K562 (cell line): ENCODE results near the gene HOXA10. TPM values are rescaled to one million over a fixed set of nuclear protein-coding genes. Genes with fewer than 3 reads are reported as not detected.

Source experiments
- ATAC-seq: fragments of 200-7000 bp; cut with Tn5 transposase; 3 replicates; pipeline ENCODE4 v1.9.1; 2020; ENCODE audit warnings: moderate library complexity
- BruUV-seq: library from RNA; stranded (reverse); fragments of 400-500 nt; replicated peaks from 2 replicates; lab custom pipeline; 2021; lab: Mats Ljungman, UMichigan
- CTCF ChIA-PET: fragments of 300-600 bp; formaldehyde crosslinking; extraction: SDS; loops from one replicate; lab custom pipeline; 2021; ENCODE audit warnings: low intra/inter-chr PET ratio; lab: Yijun Ruan, JAX
- POLR2A ChIA-PET: fragments of 300-600, 350-650 bp; sonication (Branson Sonifier 250); formaldehyde crosslinking; extraction: SDS; loops from one replicate; lab custom pipeline; 2021; ENCODE audit warnings: antibody characterized with exemption, inconsistent platforms; lab: Yijun Ruan, JAX
- DNase-seq, 4 experiments: peaks; one replicate each; pipeline versions ENCODE4 v3.0.0 to v3.0.0-alpha.2; 2011 to 2018; ENCODE audit warnings: low spot score in 3 of 4, mixed read lengths in 3 of 4; ENCODE audit errors: extremely low read depth in 1 of 4
- FAIRE-seq: peaks from 2 replicates; lab custom pipeline; 2011; peaks lifted over from hg19 to GRCh38; lab: Jason Lieb, UNC
- H2AFZ ChIP-seq: 2 replicates; pipeline ENCODE4 v1.6.0; 2011; ENCODE audit warnings: low read depth, low read length, control low read depth, inconsistent platforms
- H3K27ac ChIP-seq: fragments of 200-600 bp; 3 replicates; pipeline ENCODE4 v1.8.0; 2011; ENCODE audit warnings: low read depth, mild to moderate bottlenecking, control low read depth, inconsistent platforms, low read length, moderate library complexity, mixed read lengths; ENCODE audit errors: extremely low read depth
- H3K27me3 ChIP-seq, 2 experiments: fragments of 300-600 bp in 1 of 2; 2 replicates in 1 of 2; 3 replicates in 1 of 2; pipeline versions ENCODE4 v1.6.0 to v1.8.0; 2011; ENCODE audit warnings: inconsistent platforms in 2 of 2, low read length in 2 of 2, mild to moderate bottlenecking in 1 of 2, mixed read lengths in 1 of 2, moderate library complexity in 1 of 2; ENCODE audit not compliant: control insufficient read depth in 2 of 2, insufficient read depth in 2 of 2
- H3K36me3 ChIP-seq: fragments of 300-600 bp; 3 replicates; pipeline ENCODE4 v1.8.0; 2011; ENCODE audit warnings: mild to moderate bottlenecking, low read length, inconsistent platforms; ENCODE audit not compliant: control insufficient read depth, insufficient read depth
- H3K4me1 ChIP-seq, 2 experiments: fragments of 200-600 bp in 1 of 2; replicated peaks in 1 of 2; 2 replicates in 1 of 2; 3 replicates in 1 of 2; pipeline versions ENCODE4 v1.5.1 to v1.8.0; 2011; ENCODE audit warnings: inconsistent platforms in 2 of 2, low read length in 2 of 2, mild to moderate bottlenecking in 1 of 2, mixed read lengths in 1 of 2, moderate library complexity in 1 of 2; ENCODE audit not compliant: control insufficient read depth in 2 of 2, insufficient read depth in 2 of 2
- H3K4me2 ChIP-seq: 2 replicates; pipeline ENCODE4 v1.6.1; 2011; ENCODE audit warnings: low read length, control low read depth, inconsistent platforms, mixed read lengths; ENCODE audit not compliant: insufficient read depth
- H3K4me3 ChIP-seq: fragments of 200-600 bp; sonication (generic), shearing (Covaris generic); 2 replicates; pipeline ENCODE4 v1.5.1; 2016; ENCODE audit warnings: control low read depth, inconsistent platforms
- H3K79me2 ChIP-seq: fragments of 200-600 bp; 3 replicates; pipeline ENCODE4 v1.8.0; 2011; ENCODE audit warnings: low read length, inconsistent platforms; ENCODE audit not compliant: control insufficient read depth, insufficient read depth
- H3K9ac ChIP-seq, 2 experiments: 2 replicates each; pipeline versions ENCODE4 v1.6.0 to v1.6.1; 2011; ENCODE audit warnings: low read depth in 2 of 2, low read length in 2 of 2, control low read depth in 1 of 2, inconsistent platforms in 1 of 2, mild to moderate bottlenecking in 1 of 2, mixed read lengths in 1 of 2; ENCODE audit not compliant: insufficient read depth in 1 of 2
- H3K9me1 ChIP-seq: one replicate; pipeline ENCODE4 v1.6.0; 2011; ENCODE audit warnings: inconsistent platforms, mild to moderate bottlenecking, low read length, moderate library complexity; ENCODE audit not compliant: control insufficient read depth, insufficient read depth
- H3K9me3 ChIP-seq: replicated peaks from 2 replicates; pipeline ENCODE4 v1.5.1; 2011; ENCODE audit warnings: low read depth, low read length, inconsistent platforms; ENCODE audit not compliant: control insufficient read depth, insufficient read depth
- H4K20me1 ChIP-seq: replicated peaks from 2 replicates; pipeline ENCODE4 v1.6.1; 2011; ENCODE audit warnings: low read length, inconsistent platforms, mixed read lengths; ENCODE audit not compliant: control insufficient read depth, insufficient read depth
- MBD1 ChIP-seq: fragments of 250-450 bp; sonication (Bioruptor Pico); IDR thresholded peaks from 2 replicates; pipeline ENCODE4 v1.8.0; 2022; ENCODE audit warnings: inconsistent platforms
- ZNF280B ChIP-seq: fragments of 250-450 bp; sonication (Bioruptor Pico); IDR thresholded peaks from 2 replicates; pipeline ENCODE4 v1.5.1; 2021; ENCODE audit warnings: mild to moderate bottlenecking
- WGBS: fragments of 100-300 bp; shearing (Covaris generic); methylation state at CpG from one replicate; pipeline ENCODE4 v1.1.6; 2016; ENCODE audit warnings: low coverage, mixed read lengths; ENCODE audit not compliant: insufficient coverage; ENCODE audit errors: missing lambda C conversion rate; 5-methylcytosine and 5-hydroxymethylcytosine counted together
- in situ Hi-C: fragments of 300-500 bp; cut with MboI; formaldehyde crosslinking; loops from 4 replicates; pipeline ENCODE4 v1.15.0; 2018; ENCODE audit warnings: inconsistent platforms, mixed read lengths
- intact Hi-C: fragments of 100-400 bp; cut with micrococcal nuclease; formaldehyde crosslinking; loops from 2 replicates; pipeline ENCODE4 v1.14.2; 2022
- polyA plus RNA-seq, 8 experiments: library from polyadenylated mRNA; depleted of rRNA in 4 of 8; stranded (reverse) in 5 of 8; unstranded in 3 of 8; fragments of >200 nt; fragmentation: Nextera tagmentation in 2 of 8; fragmentation: Illumina TruSeq in 1 of 8; extraction: Ambion mirVana in 2 of 8; extraction: Trizol in 1 of 8; gene quantifications; 2 replicates each; pipeline versions ENCODE4 v1.2.1 to v1.2.3, GENCODE V29; 2011 to 2014; ENCODE audit warnings: inconsistent platforms in 1 of 8, missing spikeins in 1 of 8
- total RNA-seq, 7 experiments: library from RNA; depleted of rRNA in 6 of 7; stranded (reverse); fragments of >200 nt in 6 of 7; fragmentation: Illumina TruSeq in 2 of 7; extraction: Trizol in 2 of 7; gene quantifications; 2 replicates each; pipeline versions ENCODE4 v1.2.1 to v1.2.3, GENCODE V29; 2011 to 2021; ENCODE audit warnings: low replicate concordance in 1 of 7

HOXA10 gene
- total and polyA plus RNA-seq, 9 of the 15 experiments (the other 6 are each of a cell fraction or from before 2014, with no cell fraction given): not detected

GRCh38 chr7:27128034-27128433, 46.1 kb downstream of the HOXA10 start:
- TF ChIP-seq ZNF280B (CRISPR knock-in tag) (no peak), MBD1 (CRISPR knock-in tag) (no peak)
- no TSS peak for BruUV-seq
- Histone ChIP-seq H3K4me1 (no peaks in the 10 kb centered on the region), H3K27me3 (peaks cover 13 to 45% of the 10 kb centered on the region in 2 experiments; a peak in 4 of 5 replicates), H3K36me3 (no peaks in the 10 kb centered on the region), H3K4me3 (no peak overlapping the region), H3K9me1 (no peaks in the 10 kb centered on the region), H3K79me2 (no peaks in the 10 kb centered on the region), H3K9ac (no peak overlapping the region), H3K4me2 (no peak overlapping the region), H4K20me1 (no peaks in the 10 kb centered on the region; the same call in 1 of the 2 replicates), H3K9me3 (no peaks in the 10 kb centered on the region), H2AFZ (no peak overlapping the region), H3K27ac (no peak overlapping the region)
- FAIRE-seq: no peak
- no peak for ATAC-seq
- ChIA-PET POLR2A (interaction anchor here (0.8 kb wide), 2 partner anchors 22 to 596 kb away, joined by 3 to 4 read pairs; no protein-coding TSS in a partner anchor), CTCF (no interaction called here)
- in situ Hi-C loops: loop anchor here (5.0 kb wide), 1 partner anchor 51 kb away; no protein-coding TSS in a partner anchor
- intact Hi-C loops: no loop called here
- no peak for DNase-seq
- 0% methylated on average over 2 of the region's 2 CpGs for WGBS
